Epithelial cell of umbilical artery (primary cell): Measurements from ENCODE around the gene CXCR1. TPM values are rescaled to one million over a fixed set of nuclear protein-coding genes. Genes with fewer than 3 reads are reported as not detected.

Experiments used
- total RNA-seq: library from RNA; depleted of rRNA; stranded (reverse); fragments of >200 nt; gene quantifications from 2 replicates; pipeline ENCODE4 v1.2.3, GENCODE V29; 2014

CXCR1 gene
- not detected in 2 replicates for total RNA-seq

DNA sequence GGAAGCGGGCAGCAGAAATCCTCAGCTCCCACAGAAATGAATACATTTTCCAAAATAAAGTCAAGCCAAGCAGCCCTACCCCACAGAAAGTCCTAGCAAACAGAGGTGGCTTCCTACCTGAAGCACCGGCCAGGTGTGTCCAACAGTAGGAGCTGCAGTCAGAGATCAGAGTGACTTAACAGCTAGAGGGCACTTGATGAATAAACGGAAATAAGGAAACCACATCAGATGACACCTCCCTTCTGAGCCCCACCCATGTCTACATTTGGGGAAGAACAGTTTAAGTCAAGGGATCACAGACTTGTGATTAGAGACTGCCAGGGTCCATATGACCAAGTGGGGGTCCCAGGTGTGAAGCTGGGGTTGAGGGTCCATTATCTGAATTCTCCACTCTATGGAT, at the start of gene CXCR1:
TSS of gene CXCR1 (minus strand) at position 172 of the 400 bp plus-strand sequence. CDS start 1,751 bp downstream, outside the sequence.

GRCh38 chr2:218125626-218126080, 41.1 kb downstream of the CXCR1 start, which contains the start of gene CXCR2:
TSS of gene CXCR2 (plus strand) at chr2:218126028. CDS start at chr2:218134802, 8,774 bp downstream.

Other genes with a start within 250 kb of the CXCR1 start
- gene TNS1, start 164.0 kb downstream of the CXCR1 start, total RNA-seq, result 9.1 and 19.8 TPM in 2 replicates
- gene RUFY4, start 97.7 kb downstream of the CXCR1 start, total RNA-seq, result not detected in 2 replicates
- not detected in 2 replicates for gene CXCR2, start 40.9 kb downstream of the CXCR1 start, total RNA-seq
- gene ARPC2, start 50.2 kb upstream of the CXCR1 start, total RNA-seq, result 454 and 509 TPM in 2 replicates
- 0.15 TPM in 1 of 2 replicates, not detected in the other for gene GPBAR1, start 94.1 kb upstream of the CXCR1 start, total RNA-seq
- 148 and 151 TPM in 2 replicates for gene AAMP, start 103.2 kb upstream of the CXCR1 start, total RNA-seq
- gene PNKD, start 103.6 kb upstream of the CXCR1 start, total RNA-seq, result 20.8 and 22.1 TPM in 2 replicates
- gene TMBIM1, start 125.5 kb upstream of the CXCR1 start, total RNA-seq, result 96.1 and 112 TPM in 2 replicates
- gene CATIP, start 189.9 kb upstream of the CXCR1 start, total RNA-seq, result not detected in 2 replicates
- gene SLC11A1, start 215.3 kb upstream of the CXCR1 start, total RNA-seq, result 0.32 TPM in 1 of 2 replicates, not detected in the other
- gene CTDSP1, start 232.9 kb upstream of the CXCR1 start, total RNA-seq, result 35.7 and 42.2 TPM in 2 replicates